MV-4-11 (cell line): ENCODE data around the gene OSBPL1A.

Source experiments
- DNase-seq: peaks from one replicate; lab custom pipeline; 2025; lab: John Stamatoyannopoulos, UW

OSBPL1A gene

GRCh38 chr18:24219561-24220317, 177.9 kb downstream of the OSBPL1A start:
- no peak for DNase-seq

GRCh38 chr18:24214913-24215312, 182.7 kb downstream of the OSBPL1A start:
- no peak for DNase-seq

GRCh38 chr18:24214144-24214543, 183.5 kb downstream of the OSBPL1A start:
- DNase-seq, result no peak

GRCh38 chr18:24212939-24213338, 184.7 kb downstream of the OSBPL1A start:
- no peak for DNase-seq

- DNase-seq, result no peak
These were observed 188.1 kb downstream of the OSBPL1A start for GRCh38 chr18:24209558-24209957.

- no peak for DNase-seq
These were observed 189.2 kb downstream of the OSBPL1A start for GRCh38 chr18:24208270-24209035.

GRCh38 chr18:24204904-24205303, 192.7 kb downstream of the OSBPL1A start:
- DNase-seq, result no peak

- DNase-seq, result no peak
These were observed 195.6 kb downstream of the OSBPL1A start for GRCh38 chr18:24201699-24202687.

GRCh38 chr18:24200494-24201290, 196.9 kb downstream of the OSBPL1A start:
- no peak for DNase-seq

- DNase-seq, result no peak
These were observed 198.2 kb downstream of the OSBPL1A start for GRCh38 chr18:24199372-24199962.

GRCh38 chr18:24198461-24198860, 199.2 kb downstream of the OSBPL1A start:
- DNase-seq, result peak; percentile 27

- no peak for DNase-seq
These were observed 200.2 kb downstream of the OSBPL1A start for GRCh38 chr18:24197412-24197811.

GRCh38 chr18:24196764-24197163, 200.9 kb downstream of the OSBPL1A start:
- no peak for DNase-seq

GRCh38 chr18:24195296-24196053, 202.1 kb downstream of the OSBPL1A start:
- no peak for DNase-seq

- DNase-seq, result no peak
These were observed 207.0 kb downstream of the OSBPL1A start for GRCh38 chr18:24190590-24190989.

GRCh38 chr18:24189664-24190346, 207.8 kb downstream of the OSBPL1A start:
- no peak for DNase-seq

- DNase-seq, result no peak
These were observed 208.6 kb downstream of the OSBPL1A start for GRCh38 chr18:24189007-24189528.

- no peak for DNase-seq
These were observed 209.5 kb downstream of the OSBPL1A start for GRCh38 chr18:24188120-24188519.

- DNase-seq, result no peak
These were observed 209.9 kb downstream of the OSBPL1A start for GRCh38 chr18:24187689-24188088.
